HG02970 (cell line): ENCODE results near the gene CHD5.
"Not testable (repeated sequence)": the region's sequence is repeated elsewhere in the genome, so short reads cannot be mapped to it uniquely, and the experiment has no call there.

Experiments
- ATAC-seq: cut with Tn5 transposase; IDR thresholded peaks from one replicate; pipeline ENCODE4 v1.9.1; 2021; ENCODE audit warnings: mild to moderate bottlenecking, moderate library complexity, moderate number of reproducible peaks; ENCODE audit not compliant: unreplicated experiment, low FRiP score

Gene CHD5

GRCh38 chr1:6180268-6180706 is at the start of gene CHD5:
Gene CHD5, minus strand, starts transcription at chr1:6180321. Its CDS starts 298 bp downstream, at chr1:6180023.
- ATAC-seq = no peak

DNA sequence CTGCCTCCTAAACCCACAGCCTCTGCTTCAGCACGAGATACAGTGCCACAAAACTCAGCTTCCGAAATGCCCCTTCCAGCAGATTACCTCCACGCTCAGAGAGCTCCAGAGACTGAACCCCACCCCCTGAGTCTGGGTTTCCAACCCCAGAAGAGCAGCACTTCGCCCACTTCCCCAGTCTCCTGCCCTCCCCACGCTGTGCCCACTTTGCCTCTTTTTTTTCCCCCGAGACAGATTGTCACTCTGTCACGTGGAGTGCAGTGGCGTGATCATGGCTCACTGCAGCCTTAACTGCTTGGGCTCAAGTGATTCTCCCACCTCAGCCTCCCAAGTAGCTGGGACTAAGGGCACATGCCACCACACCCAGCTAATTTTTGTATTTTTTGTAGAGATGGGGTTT is 45.5 kb upstream of the CHD5 start:
- ATAC-seq = no peak

GRCh38 chr1:6224718-6225117 is 44.6 kb upstream of the CHD5 start:
- ATAC-seq = no peak

DNA sequence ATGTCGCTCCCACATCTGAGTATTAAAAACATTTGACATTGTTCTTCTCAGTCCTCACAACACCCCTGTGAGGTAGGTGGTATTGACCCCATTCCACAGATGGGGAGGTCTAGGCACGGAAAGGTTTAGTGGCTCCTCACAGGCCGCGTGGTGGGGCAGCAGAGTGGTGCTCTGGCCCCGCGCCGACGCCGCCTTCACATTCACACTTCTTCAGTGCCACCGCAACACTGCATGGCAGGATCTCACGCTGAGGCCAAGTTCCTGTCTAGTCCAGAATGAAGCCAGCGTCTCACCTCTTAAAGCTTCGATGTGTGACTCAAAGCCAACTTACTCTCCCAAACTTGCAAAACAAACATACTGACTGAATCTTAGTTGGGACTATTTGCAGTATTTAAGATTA is 43.5 kb upstream of the CHD5 start:
- no peak for ATAC-seq

DNA sequence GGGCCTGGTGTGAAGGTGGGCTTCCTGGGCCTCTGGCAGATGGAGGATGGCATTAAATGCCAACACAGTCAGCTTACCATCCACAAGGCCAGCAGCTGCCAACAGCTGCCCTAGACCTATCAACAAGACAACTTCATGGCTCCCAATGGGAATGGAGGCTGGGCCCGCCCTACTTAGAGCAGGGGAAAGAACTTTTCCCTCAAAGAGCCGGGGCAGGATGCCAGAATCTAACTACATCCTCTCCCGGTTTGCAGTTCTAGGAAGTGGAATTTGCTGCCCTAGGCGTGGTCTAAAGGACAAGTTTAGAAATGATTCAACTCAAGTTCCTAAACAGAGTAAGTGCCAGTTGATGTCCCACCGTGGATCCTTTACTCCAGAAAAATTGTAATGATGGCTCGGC is 42.5 kb upstream of the CHD5 start:
- ATAC-seq = no peak

DNA sequence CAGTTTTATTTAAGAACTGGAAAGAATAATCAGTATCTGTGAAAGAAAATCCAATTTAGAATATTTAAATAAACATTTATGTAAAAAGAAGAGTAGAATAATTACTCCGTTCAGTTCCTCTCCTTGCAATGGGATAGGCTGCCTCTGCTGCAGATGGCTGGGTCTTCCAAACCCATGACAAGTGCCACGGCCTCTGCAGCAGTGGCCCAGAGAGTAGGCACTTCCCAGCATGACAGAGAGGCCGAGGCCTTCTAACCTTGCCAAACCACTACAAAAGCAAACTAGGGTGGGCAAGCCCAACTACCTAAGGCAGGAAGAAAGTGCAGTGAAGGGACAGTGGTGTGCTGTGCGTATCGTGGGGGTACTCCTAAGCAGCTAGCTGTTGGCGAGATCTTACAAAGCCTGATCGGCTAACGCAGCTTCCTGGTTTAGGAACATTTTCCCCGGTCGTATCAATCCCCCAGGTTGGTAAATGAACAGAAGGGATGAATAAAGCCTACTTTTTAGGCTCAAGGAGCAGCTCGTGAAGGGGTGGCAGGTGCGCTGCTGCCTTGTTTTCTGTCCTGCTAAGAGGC is 41.2 kb upstream of the CHD5 start:
- no peak for ATAC-seq

DNA sequence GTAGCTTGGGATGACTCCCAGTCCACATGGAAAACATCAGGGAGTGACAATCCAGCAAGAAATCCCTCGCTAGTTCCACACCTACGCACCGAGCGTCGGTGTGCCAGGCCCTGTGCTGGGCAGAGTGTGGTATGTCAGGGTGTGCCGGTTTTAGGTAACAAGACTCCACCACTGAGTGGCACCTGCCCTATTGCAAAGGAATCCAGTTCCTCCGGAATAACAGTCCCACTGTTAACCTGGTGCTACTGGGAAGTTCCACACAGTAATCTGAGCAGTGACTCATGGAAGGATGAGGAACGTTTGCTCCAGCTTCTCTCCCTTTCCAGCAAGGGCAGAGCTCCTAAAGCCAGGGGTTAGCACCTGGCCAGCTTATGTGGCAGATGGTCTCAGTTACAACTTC is 40.1 kb upstream of the CHD5 start:
- ATAC-seq = no peak

DNA sequence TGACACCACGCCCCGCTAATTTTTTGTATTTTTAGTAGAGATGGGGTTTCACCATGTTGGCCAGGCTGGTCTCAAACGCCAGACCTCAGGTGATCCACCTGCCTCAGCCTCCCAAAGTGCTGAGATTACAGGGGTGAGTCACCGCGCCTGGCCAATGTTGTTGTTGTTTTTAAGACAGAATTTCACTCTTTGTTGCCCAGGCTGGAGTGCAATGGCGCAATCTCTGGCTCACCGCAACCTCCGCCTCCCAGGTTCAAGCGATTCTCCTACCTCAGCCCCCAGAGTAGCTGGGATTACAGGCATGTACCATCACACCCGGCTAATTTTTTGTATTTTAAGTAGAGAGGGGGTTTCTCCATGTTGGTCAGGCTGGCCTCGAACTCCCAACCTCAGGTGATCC is 39.5 kb upstream of the CHD5 start:
- ATAC-seq = not testable (repeated sequence)

DNA sequence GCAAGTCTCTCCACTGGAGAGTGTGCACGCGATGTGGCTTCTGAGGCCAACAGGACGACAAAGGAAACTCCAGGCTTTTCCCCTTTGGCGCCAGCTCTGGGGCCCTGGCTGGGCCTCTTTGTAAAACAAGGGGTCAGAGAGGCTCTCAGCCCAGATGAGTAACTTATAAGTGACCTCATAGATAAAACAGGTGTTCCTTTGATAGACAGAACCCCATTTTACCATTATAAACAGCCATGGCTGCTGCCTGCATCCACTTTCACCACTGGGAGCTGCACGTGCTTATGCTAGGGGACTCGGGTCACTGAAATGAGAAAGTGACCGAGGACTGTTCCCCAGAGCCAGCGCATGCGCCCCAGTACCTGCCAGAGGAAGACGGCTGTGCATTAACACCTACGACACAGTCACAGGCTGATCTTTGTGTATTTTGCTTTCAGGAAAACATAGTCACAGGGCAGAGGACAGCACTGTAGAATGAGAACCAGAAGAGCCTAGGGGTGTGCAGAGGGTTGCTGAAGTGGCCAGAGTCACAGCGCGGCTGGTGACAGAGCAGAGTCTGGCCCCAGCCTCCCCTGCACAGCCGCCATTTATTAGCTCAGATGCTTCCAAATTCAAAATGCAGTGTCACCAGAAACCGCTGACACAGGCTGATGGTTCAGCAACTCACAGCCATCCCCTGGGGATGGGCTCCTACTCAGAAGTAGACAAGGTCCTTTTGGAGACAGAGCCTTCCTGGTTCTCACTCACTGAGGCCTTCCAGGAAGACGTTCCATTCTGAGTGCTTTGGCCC is 38.4 kb upstream of the CHD5 start:
- no peak for ATAC-seq

DNA sequence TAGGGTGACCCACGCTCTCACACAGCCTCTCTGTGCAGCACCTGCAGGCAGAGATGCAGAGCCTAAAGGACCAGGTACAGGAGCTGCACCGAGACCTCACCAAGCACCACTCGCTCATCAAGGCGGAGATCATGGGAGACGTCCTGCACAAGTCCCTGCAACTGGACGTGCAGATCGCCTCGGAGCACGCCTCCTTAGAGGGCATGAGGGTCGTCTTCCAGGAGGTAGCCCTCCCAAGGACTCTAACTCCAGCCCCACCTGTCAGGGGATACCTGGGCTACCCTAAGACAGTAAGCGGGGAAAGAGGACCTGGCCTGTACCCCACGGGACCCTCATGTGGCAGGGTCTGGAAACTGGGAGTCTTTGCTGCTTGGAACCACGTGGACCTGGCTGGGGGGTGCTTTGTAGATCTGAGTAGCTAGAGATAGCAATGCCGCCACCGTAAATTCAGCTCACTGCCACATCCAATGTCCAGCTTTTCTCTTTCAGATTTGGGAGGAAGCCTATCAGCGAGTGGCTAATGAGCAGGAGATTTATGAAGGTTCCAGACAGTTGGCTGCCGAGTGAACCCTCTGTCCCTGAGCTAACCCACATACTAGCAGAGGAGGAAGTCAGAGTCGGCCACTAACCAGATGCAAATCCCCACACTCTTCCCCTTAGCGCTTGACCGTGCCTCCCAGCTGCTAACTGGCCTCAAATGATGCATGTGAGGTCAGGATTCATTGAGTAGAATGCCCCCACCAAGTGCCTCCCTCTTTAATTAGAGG is 32.3 kb upstream of the CHD5 start:
- ATAC-seq = no peak

DNA sequence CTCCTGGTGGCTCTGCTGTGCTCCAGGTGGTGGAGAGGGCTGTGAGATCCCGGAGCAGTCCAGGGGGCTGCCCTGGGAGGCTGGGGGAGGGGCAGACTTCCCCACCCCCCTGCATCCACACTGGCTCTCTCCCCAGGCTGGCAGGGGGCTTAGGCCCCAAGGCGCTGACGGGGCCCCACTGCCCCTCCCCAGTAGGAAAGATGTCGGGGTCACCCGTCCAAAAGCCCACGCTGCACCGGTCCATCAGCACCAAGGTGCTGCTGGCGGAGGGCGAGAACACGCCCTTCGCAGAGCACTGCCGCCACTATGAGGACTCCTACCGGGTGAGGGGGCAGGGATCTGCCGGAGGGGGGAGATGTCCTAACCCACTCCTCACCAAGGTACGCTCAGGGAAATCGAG is 31.6 kb upstream of the CHD5 start:
- no peak for ATAC-seq

GRCh38 chr1:6210591-6211355 is 30.7 kb upstream of the CHD5 start:
- no peak for ATAC-seq

GRCh38 chr1:6209661-6210580 is 29.8 kb upstream of the CHD5 start:
- no peak for ATAC-seq

DNA sequence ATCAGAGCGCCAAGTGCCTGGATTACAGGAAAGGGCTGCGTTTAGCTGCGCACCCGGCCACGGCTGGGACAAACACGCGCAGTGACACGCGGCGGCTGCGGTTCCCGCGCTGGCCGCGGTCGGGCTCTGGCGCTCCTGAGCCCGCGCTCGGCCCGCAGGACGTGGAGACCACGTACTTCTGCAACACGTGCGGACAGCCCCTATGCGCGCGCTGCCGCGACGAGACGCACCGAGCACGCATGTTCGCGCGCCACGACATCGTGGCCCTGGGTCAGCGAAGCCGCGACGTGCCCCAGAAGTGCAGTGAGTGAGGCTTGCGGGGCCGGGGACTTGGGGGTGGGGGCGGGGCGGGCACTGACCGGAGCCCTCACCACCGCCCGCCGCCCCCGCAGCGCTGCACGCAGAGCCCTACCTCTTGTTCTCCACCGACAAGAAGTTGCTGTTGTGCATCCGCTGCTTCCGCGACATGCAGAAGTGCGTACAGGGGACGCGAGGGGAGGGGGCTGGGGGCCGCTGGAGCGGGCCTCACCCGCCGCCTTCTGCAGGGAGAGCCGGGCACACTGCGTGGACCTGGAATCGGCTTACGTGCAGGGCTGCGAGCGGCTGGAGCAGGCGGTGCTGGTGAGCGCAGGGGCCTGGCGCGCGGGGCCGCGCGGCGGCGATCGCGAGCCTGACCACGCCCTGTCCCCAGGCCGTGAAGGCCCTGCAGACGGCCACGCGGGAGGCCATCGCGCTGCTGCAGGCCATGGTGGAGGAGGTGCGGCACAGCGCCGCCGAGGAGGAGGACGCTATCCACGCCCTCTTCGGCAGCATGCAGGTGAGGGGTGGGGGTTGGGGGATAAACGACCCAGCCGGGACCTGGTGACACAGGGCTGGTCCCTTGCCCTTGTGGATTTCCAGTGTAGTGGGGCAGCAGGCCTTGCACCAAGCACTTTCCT is 28.9 kb upstream of the CHD5 start:
- ATAC-seq = no peak

DNA sequence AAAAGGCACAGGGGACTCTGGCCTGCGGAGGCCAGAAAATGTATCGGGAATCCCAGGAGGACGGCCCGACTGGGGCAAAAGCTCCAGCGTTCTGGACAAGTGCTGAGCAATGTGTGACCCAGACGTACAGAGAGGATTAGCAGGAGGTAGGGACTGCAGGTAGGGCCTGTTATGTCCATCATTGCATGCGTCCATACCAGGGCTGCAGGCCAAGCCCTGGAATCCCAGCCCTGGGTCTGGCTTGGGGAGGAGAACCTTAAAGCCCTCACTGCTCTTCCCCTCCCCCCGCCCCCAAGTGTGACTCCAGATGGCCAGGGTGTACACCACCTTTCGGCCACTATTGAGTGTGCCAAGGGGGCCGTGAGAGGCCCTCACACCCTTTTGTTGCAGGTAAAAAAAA is 27.8 kb upstream of the CHD5 start:
- no peak for ATAC-seq

DNA sequence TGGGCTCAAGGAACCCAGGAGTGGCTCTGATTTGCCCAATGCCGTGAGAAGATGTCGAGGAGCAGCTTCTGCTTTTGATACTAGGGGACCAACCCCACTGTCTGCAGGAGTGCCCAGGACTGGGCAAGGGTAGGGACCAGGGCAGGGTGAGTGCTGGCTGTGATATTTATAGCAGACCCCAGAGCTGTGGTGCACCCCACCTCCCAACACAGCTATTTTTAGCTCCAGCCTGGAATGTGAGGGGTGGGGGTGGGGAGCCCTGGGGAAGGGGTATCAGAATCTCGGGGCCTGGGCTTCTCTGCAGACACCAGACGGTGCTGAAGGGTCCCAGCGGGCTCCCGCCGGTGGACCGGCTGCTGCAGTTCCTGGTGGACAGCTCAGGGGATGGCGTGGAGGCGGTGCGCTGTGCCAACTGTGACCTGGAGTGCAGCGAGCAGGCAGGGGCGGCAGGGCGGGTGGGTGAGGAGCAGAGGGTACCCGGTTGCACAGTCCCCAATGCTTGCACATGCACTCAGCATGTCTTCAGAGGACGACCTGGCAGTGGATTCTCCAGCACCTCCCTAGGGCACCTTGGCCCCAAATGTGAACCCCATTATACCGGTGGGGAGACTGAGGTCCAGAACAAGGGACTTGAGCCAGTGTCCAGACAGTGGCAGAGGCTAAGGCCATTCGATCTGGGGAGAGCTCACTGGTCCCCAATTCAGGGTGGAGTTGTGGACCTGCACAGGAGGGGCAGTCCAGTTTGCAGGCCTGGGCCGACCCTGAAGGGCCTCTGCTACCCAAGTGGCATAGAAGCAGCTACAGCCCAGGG is 27.2 kb upstream of the CHD5 start:
- ATAC-seq = no peak

GRCh38 chr1:6206520-6206855 is 26.4 kb upstream of the CHD5 start:
- ATAC-seq = no peak
